Measurements from ENCODE around the gene ARHGEF11. TPM values are rescaled to one million over a fixed set of nuclear protein-coding genes. Genes with fewer than 3 reads are reported as not detected.

Gene ARHGEF11
- total RNA-seq, 1 experiment from 2014 or later = 55.5 TPM

GRCh38 chr1:156895927-156896326 lies 149.6 kb downstream of the ARHGEF11 start:
- intact Hi-C loops (cut with micrococcal nuclease; ENCODE audit: unreplicated experiment) (no loop called here), in situ Hi-C loops (cut with HindIII; ENCODE audit: low pct_unique_long_range_greater_than_20kb, low sequenced_read_pairs) (no loop called here)
- H3K27ac ChIP-seq (ENCODE audit: low read length) = peak overlapping the region; percentile 91
- no peak for DNase-seq (ENCODE audit: low read depth, low spot score)
- H3K27me3 ChIP-seq (ENCODE audit: control insufficient read depth, insufficient read depth, low read length) = no peaks in the 10 kb centered on the region
- no peak for ATAC-seq
- CTCF ChIA-PET = no interaction called here
- no peaks in the 10 kb centered on the region for H3K9me3 ChIP-seq (ENCODE audit: control insufficient read depth, insufficient read depth, low read depth, low read length)
- BruUV-seq (replicated peaks) = no TSS peak
- H3K4me1 ChIP-seq (ENCODE audit: control insufficient read depth, insufficient read depth, low read length) = peaks cover 65% of the 10 kb centered on the region
- TF ChIP-seq REST (IDR thresholded peaks at IDR 0.05; ENCODE audit: insufficient read depth in 1 of 2, low read depth in 2 of 2, low read length in 1 of 2) (no peak), POLR2AphosphoS5 (IDR thresholded peaks at IDR 0.05; ENCODE audit: low read depth, low read length) (no peak)
- H3K36me3 ChIP-seq (ENCODE audit: control insufficient read depth, insufficient read depth, low read length) = no peaks in the 10 kb centered on the region
- POLR2A ChIA-PET = no interaction called here
- peak overlapping the region in 1 of 2 experiments; percentile 32; a peak in 2 of 4 replicates for H3K4me3 ChIP-seq (ENCODE audit: low read depth in 2 of 2, low read length in 2 of 2)

- intact Hi-C loops (cut with micrococcal nuclease; ENCODE audit: unreplicated experiment) (no loop called here), in situ Hi-C loops (cut with HindIII; ENCODE audit: low pct_unique_long_range_greater_than_20kb, low sequenced_read_pairs) (no loop called here)
- TF ChIP-seq SIN3A (IDR thresholded peaks at IDR 0.05; ENCODE audit: borderline replicate concordance, insufficient read depth, low read depth, low read length) (no peak), REST (IDR thresholded peaks at IDR 0.05; ENCODE audit: insufficient read depth in 1 of 2, low read depth in 2 of 2, low read length in 1 of 2) (no peak), CTCF (IDR thresholded peaks at IDR 0.05) (no peak), POLR2AphosphoS5 (IDR thresholded peaks at IDR 0.05; ENCODE audit: low read depth, low read length) (no peak), TCF7L2 (IDR thresholded peaks at IDR 0.05; ENCODE audit: low read depth, low read length) (no peak)
- Histone ChIP-seq H3K27me3 (ENCODE audit: control insufficient read depth, insufficient read depth, low read length) (no peaks in the 10 kb centered on the region), H3K9me3 (ENCODE audit: control insufficient read depth, insufficient read depth, low read depth, low read length) (no peaks in the 10 kb centered on the region), H3K36me3 (ENCODE audit: control insufficient read depth, insufficient read depth, low read length) (no peaks in the 10 kb centered on the region), H3K4me1 (ENCODE audit: control insufficient read depth, insufficient read depth, low read length) (peaks cover 62% of the 10 kb centered on the region), H3K27ac (ENCODE audit: low read length) (peak overlapping the region; percentile 91), H3K4me3 (ENCODE audit: low read depth in 2 of 2, low read length in 2 of 2) (peak overlapping the region in 1 of 2 experiments; percentile 52; a peak in 2 of 4 replicates)
- CTCF ChIA-PET = interaction anchor here (1.0 to 1.2 kb wide), 2 partner anchors 32 to 35 kb away, joined by 4 to 9 read pairs; partner anchors contain the start of gene NTRK1
- ATAC-seq (no peak), DNase-seq (ENCODE audit: low read depth, low spot score) (no peak)
- POLR2A ChIA-PET = no interaction called here
- BruUV-seq (replicated peaks) = no TSS peak
Observed at GRCh38 chr1:156895455-156895812, 150.1 kb downstream of the ARHGEF11 start.
